CD4-positive, alpha-beta memory T cell (primary cell): Measurements from ENCODE around the gene TMEM243. TPM values are rescaled to one million over a fixed set of nuclear protein-coding genes. Genes with fewer than 3 reads are reported as not detected.

ENCODE experiments used
- CTCF ChIA-PET: fragments of 350-600 bp; sonication (Branson Sonifier 250); formaldehyde crosslinking; loops from one replicate; lab custom pipeline; 2021; ENCODE audit warnings: inconsistent platforms; ENCODE audit not compliant: partially characterized antibody; lab: Charles Lee
- POLR2A ChIA-PET: fragments of 350-600 bp; sonication (Branson Sonifier 250); formaldehyde crosslinking; loops from one replicate; lab custom pipeline; 2021; ENCODE audit not compliant: partially characterized antibody; lab: Charles Lee
- DNase-seq, 5 donors: peaks; one replicate each; pipeline versions ENCODE4 v3.0.0 to v3.0.0-alpha.2; 2020 to 2022; ENCODE audit warnings: mixed read lengths in 1 of 5
- H3K27ac ChIP-seq: one replicate; pipeline ENCODE4 v1.7.0; 2013; ENCODE audit warnings: low read depth, low read length
- H3K27me3 ChIP-seq: 2 replicates; pipeline ENCODE4 v1.7.0; 2013; ENCODE audit warnings: mild to moderate bottlenecking, low read length, moderate library complexity; ENCODE audit not compliant: insufficient read depth
- H3K36me3 ChIP-seq: 2 replicates; pipeline ENCODE4 v1.7.0; 2013; ENCODE audit warnings: mild to moderate bottlenecking, low read length, moderate library complexity; ENCODE audit not compliant: insufficient read depth
- H3K4me1 ChIP-seq: 2 replicates; pipeline ENCODE4 v1.7.0; 2013; ENCODE audit warnings: mild to moderate bottlenecking, low read length, moderate library complexity; ENCODE audit not compliant: insufficient read depth
- H3K4me3 ChIP-seq, 2 donors: one replicate each; pipeline ENCODE4 v1.7.0; 2013; ENCODE audit warnings: low read length in 2 of 2, mild to moderate bottlenecking in 1 of 2
- H3K9me3 ChIP-seq, 2 donors: one replicate each; pipeline ENCODE4 v1.7.0; 2013; ENCODE audit warnings: low read length in 2 of 2, control low read depth in 1 of 2; ENCODE audit not compliant: control insufficient read depth in 1 of 2
- H3K27ac Mint-ChIP-seq, 7 donors: one replicate each; pipeline ENCODE4 v1.8.0; 2020 to 2021; ENCODE audit warnings: mixed read lengths in 7 of 7, mild to moderate bottlenecking in 6 of 7, inconsistent platforms in 3 of 7, moderate library complexity in 3 of 7
- H3K27me3 Mint-ChIP-seq, 2 donors: one replicate each; pipeline ENCODE4 v1.8.0; 2020 to 2021; ENCODE audit warnings: mixed read lengths in 2 of 2
- H3K36me3 Mint-ChIP-seq, 2 donors: one replicate each; pipeline ENCODE4 v1.8.0; 2020 to 2021; ENCODE audit warnings: mixed read lengths in 2 of 2, inconsistent platforms in 1 of 2, mild to moderate bottlenecking in 1 of 2
- H3K4me1 Mint-ChIP-seq, 4 donors: one replicate each; pipeline ENCODE4 v1.8.0; 2020 to 2021; ENCODE audit warnings: mixed read lengths in 4 of 4, mild to moderate bottlenecking in 1 of 4
- H3K4me3 Mint-ChIP-seq, 8 donors: one replicate each; pipeline ENCODE4 v1.8.0; 2020 to 2021; ENCODE audit warnings: mixed read lengths in 8 of 8, mild to moderate bottlenecking in 7 of 8, moderate library complexity in 6 of 8, inconsistent platforms in 3 of 8
- H3K9me3 Mint-ChIP-seq, 8 donors: one replicate each; pipeline ENCODE4 v1.8.0; 2020 to 2021; ENCODE audit warnings: mixed read lengths in 8 of 8, mild to moderate bottlenecking in 5 of 8, inconsistent platforms in 3 of 8, moderate library complexity in 1 of 8
- intact Hi-C: fragments of 100-400 bp; cut with micrococcal nuclease; formaldehyde crosslinking; loops from one replicate; pipeline ENCODE4 v1.15.1; 2023
- polyA plus RNA-seq, 2 donors: library from polyadenylated mRNA; unstranded; fragments of 300-500 nt; fragmentation: Illumina TruSeq; gene quantifications; one replicate each; pipeline ENCODE4 v1.2.3, GENCODE V29; 2021
- total RNA-seq, 2 experiments: library from RNA; stranded (reverse); gene quantifications; one replicate each; pipeline ENCODE4 v1.2.3, GENCODE V29; 2021

TMEM243 gene
- total and polyA plus RNA-seq, 4 experiments from 2014 or later = 81.3 to 105 (median 96.5) TPM

DNA sequence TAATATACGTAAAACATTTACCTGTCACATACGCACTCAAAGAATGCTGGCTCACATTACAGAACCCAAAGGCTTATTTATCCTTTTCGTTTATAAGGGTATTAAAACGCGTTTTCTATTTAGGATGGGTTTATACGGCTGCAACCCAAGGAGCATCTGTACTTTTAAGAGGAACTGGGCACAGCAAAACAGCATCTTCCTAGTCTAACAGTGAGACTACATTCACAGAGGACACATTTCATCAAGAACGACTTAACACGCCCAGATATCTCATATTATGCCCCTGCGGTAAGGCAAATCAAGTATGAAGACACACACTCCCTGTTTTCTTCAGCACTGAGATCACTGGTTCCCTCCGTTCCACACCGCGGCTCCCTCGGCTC lies 67.8 kb downstream of the TMEM243 start:
- DNase-seq = no peak
- Histone ChIP-seq H3K27ac (peak overlapping the region; percentile 82), H3K36me3 (no peaks in the 10 kb centered on the region), H3K4me3 (peak overlapping the region; percentile 82 to 99), H3K4me1 (peaks cover 42% of the 10 kb centered on the region), H3K27me3 (no peaks in the 10 kb centered on the region), H3K9me3 (no peaks in the 10 kb centered on the region)
- Mint-ChIP-seq H3K27ac (peak overlapping the region; percentile 95 to 100 (median 97)), H3K9me3 (no peaks in the 10 kb centered on the region), H3K4me3 (peak overlapping the region; percentile 94 to 99 (median 96)), H3K4me1 (peaks cover 26 to 46% (median 38%) of the 10 kb centered on the region in 4 donors), H3K36me3 (peaks cover 0 to 13% of the 10 kb centered on the region in 2 donors), H3K27me3 (no peaks in the 10 kb centered on the region)
- POLR2A ChIA-PET = interaction anchor here (0.6 to 9.4 kb wide), 23 partner anchors 9 to 782 kb away, joined by 3 to 189 read pairs (median 5); partner anchors contain the start of genes ADAM22, CROT, DBF4 and ELAPOR2
- CTCF ChIA-PET = interaction anchor here (0.7 to 6.7 kb wide), 4 partner anchors 9 to 225 kb away, joined by 3 to 101 read pairs (median 6); no protein-coding TSS in a partner anchor
- intact Hi-C loops = loop anchor here (1.0 to 2.0 kb wide), 8 partner anchors 19 to 725 kb away; partner anchors contain the start of genes CROT, DBF4, ELAPOR2 and SLC25A40

DNA sequence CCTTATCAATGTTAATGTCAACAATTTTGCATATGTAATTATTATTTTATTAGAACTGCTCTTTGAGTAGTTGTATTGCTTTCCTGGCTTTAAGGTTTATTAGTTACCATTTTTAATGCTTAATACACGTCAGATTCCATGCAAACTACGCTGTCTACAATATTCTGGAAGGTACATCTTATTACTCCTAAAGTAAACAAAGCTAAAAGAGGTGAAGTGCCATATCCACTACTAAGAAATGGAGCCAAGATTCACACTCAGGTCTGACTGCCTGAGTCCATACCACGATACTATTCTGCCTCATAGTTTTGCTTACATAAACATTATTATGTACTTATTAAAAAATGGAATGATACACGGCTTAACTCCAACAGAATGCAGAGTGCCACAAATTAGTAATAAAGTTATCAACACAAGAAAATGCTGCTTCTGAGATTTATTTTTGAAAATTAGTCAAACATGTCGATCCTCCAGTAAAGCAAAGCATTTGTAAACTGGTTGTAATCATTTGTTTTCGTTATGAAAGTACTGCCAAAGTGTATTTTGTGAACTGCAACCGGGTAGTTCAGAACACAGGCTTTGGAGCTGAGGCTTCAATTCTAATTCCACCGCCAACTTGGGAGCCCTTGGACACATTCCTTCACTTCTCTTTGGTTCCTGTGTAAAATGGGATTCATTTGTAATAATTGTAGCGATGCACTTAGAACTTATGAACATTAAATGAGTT lies 68.4 kb downstream of the TMEM243 start:
- ChIA-PET CTCF (interaction anchor here (0.9 to 6.7 kb wide), 8 partner anchors 10 to 234 kb away, joined by 3 to 101 read pairs (median 6); partner anchors contain the start of genes ELAPOR2 and TMEM243), POLR2A (interaction anchor here (1.2 to 9.4 kb wide), 9 partner anchors 9 to 782 kb away, joined by 3 to 189 read pairs (median 9); partner anchors contain the start of genes ADAM22, CROT, DBF4 and SLC25A40)
- peaks cover 0 to 13% of the 10 kb centered on the region in 2 donors for H3K36me3 Mint-ChIP-seq
- intact Hi-C loops = no loop called here
- peak overlapping the region; percentile 94 to 99 (median 96) for H3K4me3 Mint-ChIP-seq
- no peak for DNase-seq
- Histone ChIP-seq H3K9me3 (no peaks in the 10 kb centered on the region), H3K27ac (peak overlapping the region; percentile 82), H3K27me3 (no peaks in the 10 kb centered on the region), H3K36me3 (no peaks in the 10 kb centered on the region), H3K4me1 (peaks cover 36% of the 10 kb centered on the region), H3K4me3 (peak overlapping the region in 1 of 2 donors; percentile 99)
- no peaks in the 10 kb centered on the region for H3K9me3 Mint-ChIP-seq
- H3K4me1 Mint-ChIP-seq = peaks cover 21 to 40% (median 33%) of the 10 kb centered on the region in 4 donors
- H3K27me3 Mint-ChIP-seq = no peaks in the 10 kb centered on the region
- H3K27ac Mint-ChIP-seq = peak overlapping the region; percentile 95 to 100 (median 97)

DNA sequence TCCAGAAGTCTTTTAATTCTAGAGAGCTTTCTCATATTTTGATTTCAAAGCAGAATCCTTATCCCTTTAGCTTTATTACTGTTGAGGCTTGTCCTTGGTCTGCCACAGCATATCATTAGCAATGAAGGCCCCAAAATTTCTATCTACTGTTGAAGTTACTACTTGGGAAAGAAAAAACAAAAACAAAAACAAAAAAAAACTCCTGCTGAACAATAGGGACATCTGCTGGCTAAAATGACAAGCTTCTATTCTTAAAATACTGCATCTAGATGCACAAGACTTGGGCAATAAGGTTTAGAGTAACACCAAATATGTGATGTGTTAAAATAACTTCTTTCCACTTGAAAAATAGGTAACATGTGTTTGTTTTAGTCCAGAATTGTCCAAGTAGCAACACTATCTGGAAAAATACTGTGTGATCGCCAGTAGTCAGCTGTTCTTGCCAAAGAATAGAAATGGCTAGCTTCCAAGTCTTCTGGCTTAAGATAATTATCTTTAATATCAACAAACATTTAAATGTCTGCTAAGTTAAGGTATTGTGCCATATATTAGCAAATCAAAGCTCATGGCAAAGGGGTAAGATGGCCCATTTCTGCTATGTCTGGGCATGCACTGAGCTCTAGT lies 71.1 kb downstream of the TMEM243 start:
- Mint-ChIP-seq H3K4me1 (peaks cover 8 to 17% (median 12%) of the 10 kb centered on the region in 4 donors), H3K27ac (no peak overlapping the region), H3K36me3 (peaks cover 0 to 13% of the 10 kb centered on the region in 2 donors), H3K9me3 (no peaks in the 10 kb centered on the region), H3K27me3 (no peaks in the 10 kb centered on the region), H3K4me3 (no peak overlapping the region)
- Histone ChIP-seq H3K27ac (no peak overlapping the region), H3K4me1 (peaks cover 9% of the 10 kb centered on the region), H3K36me3 (no peaks in the 10 kb centered on the region), H3K4me3 (no peak overlapping the region), H3K9me3 (no peaks in the 10 kb centered on the region), H3K27me3 (no peaks in the 10 kb centered on the region)
- intact Hi-C loops = loop anchor here (1.0 kb wide), 2 partner anchors 209 to 222 kb away; no protein-coding TSS in a partner anchor
- DNase-seq = peak in 4 of 5 donors; percentile 27 to 42 (median 32)
- ChIA-PET POLR2A (interaction anchor here (0.6 to 9.4 kb wide), 2 partner anchors 70 to 88 kb away, joined by 3 to 189 read pairs; partner anchors contain the start of gene TMEM243), CTCF (interaction anchor here (0.7 to 6.7 kb wide), 33 partner anchors 9 to 263 kb away, joined by 3 to 101 read pairs (median 5); partner anchors contain the start of genes ELAPOR2 and TMEM243)

DNA sequence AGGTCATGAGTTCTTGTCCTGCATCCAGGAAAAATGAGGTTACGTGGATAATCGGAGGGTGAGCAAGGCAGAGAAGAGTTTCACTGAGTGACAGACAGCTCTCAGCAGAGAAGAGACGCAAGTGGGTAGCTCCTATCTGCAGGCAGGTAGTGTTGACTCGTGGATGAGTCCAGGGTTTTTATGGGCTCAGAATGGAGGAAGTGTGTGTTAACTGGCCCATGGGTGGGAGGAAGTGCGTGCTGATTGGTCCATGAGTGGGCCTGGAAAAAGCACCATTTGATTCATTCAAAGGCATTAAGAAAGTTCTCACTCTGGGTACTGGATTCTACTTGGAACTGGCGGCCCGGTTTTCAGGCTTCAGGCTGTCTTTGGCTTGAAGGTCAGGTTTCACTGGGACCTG lies 72.0 kb downstream of the TMEM243 start:
- DNase-seq = no peak
- Mint-ChIP-seq H3K36me3 (peaks cover 0 to 4% of the 10 kb centered on the region in 2 donors), H3K27me3 (no peaks in the 10 kb centered on the region), H3K27ac (peak overlapping the region in 2 of 7 donors; percentile 26 to 36), H3K4me3 (no peak overlapping the region), H3K4me1 (peaks cover 5 to 13% (median 6%) of the 10 kb centered on the region in 4 donors), H3K9me3 (no peaks in the 10 kb centered on the region)
- Histone ChIP-seq H3K27me3 (no peaks in the 10 kb centered on the region), H3K9me3 (no peaks in the 10 kb centered on the region), H3K4me1 (peaks cover 8% of the 10 kb centered on the region), H3K36me3 (no peaks in the 10 kb centered on the region), H3K4me3 (no peak overlapping the region), H3K27ac (no peak overlapping the region)
- ChIA-PET POLR2A (interaction anchor here (9.4 kb wide), 1 partner anchor 71 kb away, joined by 189 read pairs; the partner anchor contains the start of gene TMEM243), CTCF (interaction anchor here (1.0 to 6.7 kb wide), 18 partner anchors 13 to 236 kb away, joined by 3 to 101 read pairs (median 7); partner anchors contain the start of gene ELAPOR2)
- intact Hi-C loops = no loop called here

DNA sequence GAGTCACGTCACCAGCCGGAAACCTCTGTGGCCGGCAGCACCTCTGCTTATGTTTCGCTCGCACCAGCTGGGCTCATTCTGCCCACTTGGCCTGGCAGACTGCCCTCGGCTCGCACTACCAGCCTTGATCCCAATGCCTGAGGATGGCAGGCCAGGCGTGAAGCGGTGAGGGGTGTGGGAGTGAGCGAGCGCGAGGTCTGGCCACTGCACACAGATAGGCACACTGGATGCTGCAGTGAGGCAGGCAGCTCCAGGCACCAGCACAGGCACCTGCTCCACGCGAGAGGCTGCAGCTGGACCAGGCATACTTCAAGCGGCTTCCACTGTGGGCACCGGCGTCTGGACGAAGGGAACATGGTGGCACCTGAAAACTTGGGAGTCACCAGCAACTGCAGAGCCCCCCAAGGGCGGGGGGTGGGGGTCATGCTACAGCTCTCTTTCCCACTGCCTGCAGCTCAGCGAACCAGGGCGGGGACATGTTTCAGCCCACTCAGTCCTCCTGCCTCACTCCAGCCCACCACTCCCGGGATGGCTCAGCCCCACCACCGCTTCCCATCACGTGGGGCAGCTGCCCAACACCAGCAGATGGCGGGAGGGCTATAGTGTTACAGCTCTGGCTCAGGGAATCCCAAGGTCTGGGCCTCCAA lies 72.7 kb downstream of the TMEM243 start:
- peak overlapping the region in 1 of 7 donors; percentile 26 for H3K27ac Mint-ChIP-seq
- H3K4me1 ChIP-seq = peaks cover 7% of the 10 kb centered on the region
- H3K9me3 ChIP-seq = no peaks in the 10 kb centered on the region
- no peak overlapping the region for H3K4me3 Mint-ChIP-seq
- intact Hi-C loops = no loop called here
- H3K9me3 Mint-ChIP-seq = no peaks in the 10 kb centered on the region
- peaks cover 0 to 1% of the 10 kb centered on the region in 2 donors for H3K36me3 Mint-ChIP-seq
- CTCF ChIA-PET = interaction anchor here (0.8 to 6.7 kb wide), 8 partner anchors 90 to 235 kb away, joined by 3 to 101 read pairs (median 14); no protein-coding TSS in a partner anchor
- H3K27ac ChIP-seq = no peak overlapping the region
- H3K4me1 Mint-ChIP-seq = peaks cover 4 to 11% (median 5%) of the 10 kb centered on the region in 4 donors
- POLR2A ChIA-PET = interaction anchor here (9.4 kb wide), 1 partner anchor 72 kb away, joined by 189 read pairs; the partner anchor contains the start of gene TMEM243
- H3K27me3 ChIP-seq = no peaks in the 10 kb centered on the region
- H3K27me3 Mint-ChIP-seq = no peaks in the 10 kb centered on the region
- H3K36me3 ChIP-seq = no peaks in the 10 kb centered on the region
- DNase-seq = no peak
- no peak overlapping the region for H3K4me3 ChIP-seq
